Transverse colon (tissue), 4 donors: ENCODE measurements around the gene FGFBP1. TPM values are rescaled to one million over a fixed set of nuclear protein-coding genes. Genes with fewer than 3 reads are reported as not detected.

Experiments used
- DNase-seq: peaks from one replicate; pipeline ENCODE4 v3.0.0-alpha.2; 2019
- H3K27ac ChIP-seq, 4 donors: fragments of 200-600 bp; sonication (generic); 2 replicates each; pipeline ENCODE4 v1.5.1; 2016 to 2018; ENCODE audit warnings: inconsistent platforms in 4 of 4
- H3K27me3 ChIP-seq: fragments of 200-600 bp; sonication (generic); 2 replicates; pipeline ENCODE4 v1.5.1; 2017; ENCODE audit warnings: inconsistent platforms
- H3K36me3 ChIP-seq, 4 donors: fragments of 200-600 bp; sonication (generic); 2 replicates each; pipeline ENCODE4 v1.5.1; 2017 to 2019; ENCODE audit warnings: inconsistent platforms in 4 of 4
- H3K4me1 ChIP-seq, 4 donors: fragments of 200-600 bp; sonication (generic); 2 replicates each; pipeline ENCODE4 v1.5.1; 2017 to 2020; ENCODE audit warnings: inconsistent platforms in 4 of 4
- H3K4me3 ChIP-seq, 4 donors: fragments of 200-600 bp; sonication (generic); 1 replicate in 1 of 4; 2 replicates in 3 of 4; pipeline versions ENCODE4 v1.5.1 to v1.6.1; 2017 to 2019; ENCODE audit warnings: inconsistent platforms in 4 of 4
- H3K9me3 ChIP-seq, 2 donors: fragments of 200-600 bp; sonication (generic); 2 replicates each; pipeline ENCODE4 v1.5.1; 2017 to 2019; ENCODE audit warnings: inconsistent platforms in 2 of 2
- EP300 ChIP-seq: sonication (generic); formaldehyde crosslinking; IDR thresholded peaks from one replicate; pipeline ENCODE4 v1.6.1; 2017; ENCODE audit warnings: antibody characterized with exemption, low read depth
- POLR2A ChIP-seq: fragments of 450-650 bp; IDR thresholded peaks from one replicate; pipeline ENCODE4 v1.6.1; 2016; ENCODE audit warnings: antibody characterized with exemption, mild to moderate bottlenecking, moderate library complexity
- POLR2AphosphoS5 ChIP-seq, 3 donors: sonication (generic); formaldehyde crosslinking; IDR thresholded peaks; one replicate each; pipeline ENCODE4 v1.6.1; 2016; ENCODE audit warnings: antibody characterized with exemption in 3 of 3
- WGBS, 2 donors: methylation state at CpG; one replicate each; pipeline ENCODE4 v1.1.5; 2018; ENCODE audit warnings: low coverage in 1 of 2; 5-methylcytosine and 5-hydroxymethylcytosine counted together
- in situ Hi-C, 4 donors: fragments of 200-750 bp; cut with MboI; loops; one replicate each; pipeline versions ENCODE4 v1.15.0 to v1.15.1; 2017; ENCODE audit warnings: low sequenced_read_pairs in 3 of 4, low pct_ligation_motif_present in 1 of 4, low pct_unique_long_range_greater_than_20kb in 1 of 4
- intact Hi-C: fragments of 100-400 bp; cut with DNase I; formaldehyde crosslinking; loops from one replicate; pipeline ENCODE4 v1.15.1; 2023; ENCODE audit warnings: low total_unique reads
- total RNA-seq, 4 donors: library from RNA; depleted of rRNA; stranded (reverse); fragments of >200 nt; gene quantifications; one replicate each; pipeline ENCODE4 v1.1.0, GENCODE V29; 2016
- TF ChIP-seq, protein P1 (sequence below), 5 experiments: fragments of 200-600 bp in 3 of 5; fragments of 450-650 bp in 2 of 5; sonication (generic) in 3 of 5; IDR thresholded peaks; 1 replicate in 2 of 5; 2 replicates in 3 of 5; pipeline ENCODE4 v1.5.1; 2016 to 2017; ENCODE audit warnings: antibody characterized with exemption in 5 of 5, inconsistent platforms in 3 of 5, mild to moderate bottlenecking in 2 of 5, moderate library complexity in 1 of 5

The FGFBP1 gene
- total RNA-seq, 4 donors from 2014 or later = 7.0 to 12.6 (median 10.1) TPM

DNA sequence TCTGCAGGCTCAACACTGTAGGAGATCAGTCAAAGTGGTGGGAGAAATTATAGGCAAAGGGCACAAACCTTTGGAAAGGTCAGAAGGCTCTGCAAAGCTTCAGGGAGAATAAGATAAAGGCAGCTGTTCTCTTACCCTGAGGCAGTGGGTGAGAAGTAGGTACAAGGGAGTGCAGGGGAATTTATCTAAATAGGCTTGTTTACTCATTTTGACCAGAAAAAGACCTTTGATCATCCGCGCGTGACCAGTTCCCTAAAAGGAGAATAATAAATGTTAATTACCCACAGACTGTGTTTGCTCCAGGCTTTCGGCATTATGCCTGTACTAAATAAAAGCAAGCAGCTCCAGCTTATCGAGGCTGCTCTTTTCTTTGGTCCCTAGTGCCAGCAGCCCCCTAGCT is 15.1 kb upstream of the FGFBP1 start:
- Histone ChIP-seq H3K27ac (no peak overlapping the region), H3K9me3 (no peaks in the 10 kb centered on the region), H3K27me3 (no peaks in the 10 kb centered on the region), H3K4me1 (no peaks in the 10 kb centered on the region), H3K36me3 (no peaks in the 10 kb centered on the region), H3K4me3 (no peak overlapping the region)
- TF ChIP-seq POLR2A (no peak), EP300 (no peak), POLR2AphosphoS5 (IDR thresholded peaks at IDR 0.05) (no peak)
- TF ChIP-seq, protein P1, sequence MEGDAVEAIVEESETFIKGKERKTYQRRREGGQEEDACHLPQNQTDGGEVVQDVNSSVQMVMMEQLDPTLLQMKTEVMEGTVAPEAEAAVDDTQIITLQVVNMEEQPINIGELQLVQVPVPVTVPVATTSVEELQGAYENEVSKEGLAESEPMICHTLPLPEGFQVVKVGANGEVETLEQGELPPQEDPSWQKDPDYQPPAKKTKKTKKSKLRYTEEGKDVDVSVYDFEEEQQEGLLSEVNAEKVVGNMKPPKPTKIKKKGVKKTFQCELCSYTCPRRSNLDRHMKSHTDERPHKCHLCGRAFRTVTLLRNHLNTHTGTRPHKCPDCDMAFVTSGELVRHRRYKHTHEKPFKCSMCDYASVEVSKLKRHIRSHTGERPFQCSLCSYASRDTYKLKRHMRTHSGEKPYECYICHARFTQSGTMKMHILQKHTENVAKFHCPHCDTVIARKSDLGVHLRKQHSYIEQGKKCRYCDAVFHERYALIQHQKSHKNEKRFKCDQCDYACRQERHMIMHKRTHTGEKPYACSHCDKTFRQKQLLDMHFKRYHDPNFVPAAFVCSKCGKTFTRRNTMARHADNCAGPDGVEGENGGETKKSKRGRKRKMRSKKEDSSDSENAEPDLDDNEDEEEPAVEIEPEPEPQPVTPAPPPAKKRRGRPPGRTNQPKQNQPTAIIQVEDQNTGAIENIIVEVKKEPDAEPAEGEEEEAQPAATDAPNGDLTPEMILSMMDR (IDR thresholded peaks at IDR 0.05) = no peak
- intact Hi-C loops (loop anchor here (10.0 kb wide), 1 partner anchor 69 kb away; no protein-coding TSS in a partner anchor), in situ Hi-C loops (loop anchor here in 2 of 4 donors (10.0 to 25.0 kb wide), 3 partner anchors 69 to 466 kb away; no protein-coding TSS in a partner anchor)
- DNase-seq = no peak
- 31 to 53% methylated on average over 5 of the region's 5 CpGs for WGBS, 2 donors

DNA sequence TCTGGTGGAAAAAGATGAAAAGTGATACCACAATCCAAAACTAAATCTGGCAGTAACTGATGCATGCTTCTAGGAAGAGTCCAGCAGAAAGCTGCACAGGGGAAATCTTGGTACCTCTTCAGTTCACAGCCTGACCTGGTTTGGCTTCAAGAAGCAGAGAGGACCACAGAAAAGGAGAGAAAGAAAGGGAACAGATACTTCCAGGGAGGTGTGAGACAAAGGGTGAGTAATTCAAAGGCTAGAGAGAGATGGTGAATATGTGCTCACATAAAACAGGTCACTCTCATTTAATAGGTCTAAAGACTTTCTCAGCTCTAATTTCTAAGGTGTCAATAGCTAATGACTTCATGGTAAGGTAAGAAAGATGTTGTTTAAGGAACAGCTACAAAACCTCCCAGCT is 13.2 kb upstream of the FGFBP1 start:
- no peaks in the 10 kb centered on the region for H3K4me1 ChIP-seq
- DNase-seq = no peak
- H3K9me3 ChIP-seq = no peaks in the 10 kb centered on the region
- H3K36me3 ChIP-seq = no peaks in the 10 kb centered on the region
- no peak overlapping the region for H3K27ac ChIP-seq
- in situ Hi-C loops = loop anchor here in 2 of 4 donors (10.0 to 25.0 kb wide), 3 partner anchors 67 to 464 kb away; no protein-coding TSS in a partner anchor
- intact Hi-C loops = loop anchor here (10.0 kb wide), 1 partner anchor 67 kb away; no protein-coding TSS in a partner anchor
- no peak overlapping the region for H3K4me3 ChIP-seq
- TF ChIP-seq EP300 = no peak
- TF ChIP-seq, protein P1 (IDR thresholded peaks at IDR 0.05) = no peak
- no peak for TF ChIP-seq POLR2AphosphoS5 (IDR thresholded peaks at IDR 0.05)
- no peak for TF ChIP-seq POLR2A
- H3K27me3 ChIP-seq = no peaks in the 10 kb centered on the region

DNA sequence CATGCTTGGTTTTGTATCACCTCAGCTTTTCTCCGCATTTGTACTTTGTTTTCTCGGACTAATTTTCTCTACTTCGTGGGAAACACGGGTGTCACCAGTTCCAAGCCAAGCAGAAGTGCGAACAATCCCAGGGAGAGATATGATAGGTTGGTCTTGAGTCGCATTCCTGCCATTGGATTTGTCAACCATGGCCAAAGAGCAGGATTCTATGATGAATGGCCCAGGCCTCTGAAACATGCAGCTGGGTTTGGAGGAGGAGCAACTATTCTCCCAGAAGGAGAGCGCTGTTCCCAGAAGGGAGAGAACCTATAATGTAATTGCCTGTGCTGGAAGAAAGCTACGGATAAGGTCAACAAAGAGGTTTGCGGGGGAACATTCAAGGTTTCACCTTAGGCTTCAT is 10.3 kb upstream of the FGFBP1 start:
- Histone ChIP-seq H3K4me3 (no peak overlapping the region), H3K36me3 (no peaks in the 10 kb centered on the region), H3K9me3 (no peaks in the 10 kb centered on the region), H3K27ac (no peak overlapping the region), H3K4me1 (no peaks in the 10 kb centered on the region), H3K27me3 (no peaks in the 10 kb centered on the region)
- 76 to 92% methylated on average over 5 to 9 of the region's 9 CpGs for WGBS, 2 donors
- intact Hi-C loops = no loop called here
- in situ Hi-C loops = no loop called here
- no peak for DNase-seq
- TF ChIP-seq POLR2AphosphoS5 (IDR thresholded peaks at IDR 0.05) (no peak), POLR2A (no peak), EP300 (no peak)
- TF ChIP-seq, protein P1 (IDR thresholded peaks at IDR 0.05) = no peak

- in situ Hi-C loops (no loop called here), intact Hi-C loops (no loop called here)
- Histone ChIP-seq H3K4me1 (no peaks in the 10 kb centered on the region), H3K4me3 (no peak overlapping the region), H3K36me3 (no peaks in the 10 kb centered on the region), H3K9me3 (no peaks in the 10 kb centered on the region), H3K27ac (no peak overlapping the region), H3K27me3 (no peaks in the 10 kb centered on the region)
- WGBS, 2 donors = 68 to 92% methylated on average over 5 to 8 of the region's 8 CpGs
- no peak for DNase-seq
- no peak for TF ChIP-seq POLR2AphosphoS5 (IDR thresholded peaks at IDR 0.05)
- TF ChIP-seq, protein P1 (IDR thresholded peaks at IDR 0.05) = no peak
- TF ChIP-seq EP300 = no peak
- TF ChIP-seq POLR2A = no peak
These were observed 9.1 kb upstream of the FGFBP1 start for GRCh38 chr4:15947684-15948083.
